C4-2B (cell line): ENCODE results near the gene SEPTIN10.

Source experiments
- CTCF ChIP-seq: fragments of 450-650 bp; conservative IDR thresholded peaks from 2 replicates; pipeline ENCODE4 v1.5.1; 2017; ENCODE audit warnings: mild to moderate bottlenecking
- ZFX ChIP-seq: fragments of 450-650 bp; IDR thresholded peaks from 2 replicates; pipeline ENCODE4 v1.6.1; 2017

GRCh38 chr2:109498906-109499305 lies 114.9 kb downstream of the SEPTIN10 start:
- TF ChIP-seq CTCF (no peak), ZFX (no peak)
